Heart left ventricle (tissue), 11 donors: Measurements from ENCODE around the gene PLEKHA1. TPM values are rescaled to one million over a fixed set of nuclear protein-coding genes. Genes with fewer than 3 reads are reported as not detected.

ENCODE experiments used
- microRNA-seq, 4 donors: library from miRNA; unstranded; fragments of <30 nt; microRNA quantifications; one replicate each; pipeline versions ENCODE4 to v1.2.0, GENCODE V29; 2017 to 2020
- polyA plus RNA-seq, 2 donors: library from polyadenylated mRNA; stranded (reverse); fragments of 200-250 nt; gene quantifications; one replicate each; pipeline ENCODE4 v1.2.3, GENCODE V29; 2013
- total RNA-seq, 9 donors: library from RNA; depleted of rRNA in 2 of 9; stranded (reverse); fragments of >200 nt in 2 of 9; fragmentation: NEBNext Ultra II Directional in 3 of 9; extraction: Animal tissue kit (Norgen Biotek cat#: 25700) in 3 of 9; gene quantifications; one replicate each; pipeline versions ENCODE4 v1.1.0 to v1.2.4, GENCODE V29; 2016 to 2023
- donor health status: ischemic (EF 13 %, LVEDD 7.1; RV severe dilation, severe dysfunction).
- donor health status: healthy with polysubstance abuse.
- donor health status: DM: no; HTN: yes; CAD: no.
- donor health status: DM: no; HTN: no; CAD: no.
- donor health status: ischemic (EF 25% LVEDD 5.7; RV mildly dilated, moderate dysfunction).
- donor health status: healthy.
- donor health status: DM: yes; HTN: yes; CAD: no.
- donor health status: PGD.
- donor health status: nonischemic (EF 23%, LVEDD 6.1; RV moderate dilation, normal function).

The PLEKHA1 gene
- total and polyA plus RNA-seq, 11 donors: 14.1 to 70.6 (median 43.3) TPM

Small RNAs within 50 kb of the gene (microRNA-seq; reads per million reads assigned to microRNA genes)
- 1.0 to 3.1 (median 1.4) reads per million in 4 donors for gene MIR3941

Other genes with a start within 250 kb of the PLEKHA1 start
- under 1 TPM in 2 of 9 donors, not detected in 7; 0.23 to 0.25 TPM for gene BTBD16, start 103.4 kb upstream of the PLEKHA1 start, total RNA-seq
- not detected for gene BTBD16, start 103.4 kb upstream of the PLEKHA1 start, polyA plus RNA-seq
- gene ARMS2, start 79.9 kb downstream of the PLEKHA1 start, total RNA-seq: 1 to 10 TPM in 2 of 9 donors, under 1 TPM in 1, not detected in 6; 0.87 to 1.5 (median 1.2) TPM
- gene ARMS2, start 79.9 kb downstream of the PLEKHA1 start, polyA plus RNA-seq: not detected
- gene HTRA1, start 86.8 kb downstream of the PLEKHA1 start, total RNA-seq: 100 to 1,000 TPM in 3 of 9 donors, 10 to 100 TPM in 6; 35.7 to 153 (median 57.6) TPM
- 10 to 100 TPM; 30.5 to 34.9 TPM for gene HTRA1, start 86.8 kb downstream of the PLEKHA1 start, polyA plus RNA-seq
- under 1 TPM in 4 of 9 donors, not detected in 5; 0.04 to 0.49 (median 0.10) TPM for gene DMBT1, start 186.0 kb downstream of the PLEKHA1 start, total RNA-seq
- under 1 TPM; 0.04 to 0.30 TPM for gene DMBT1, start 186.0 kb downstream of the PLEKHA1 start, polyA plus RNA-seq